Nephron progenitor cell (in vitro differentiated cells): ENCODE measurements around the gene SUSD5.

Experiments
- DNase-seq: peaks from one replicate; pipeline ENCODE4 v3.0.0; 2021
- H3K27ac Mint-ChIP-seq: 2 replicates; pipeline ENCODE4 v1.8.0; 2021; ENCODE audit warnings: mild to moderate bottlenecking, moderate library complexity, mixed read lengths
- H3K27me3 Mint-ChIP-seq: 2 replicates; pipeline ENCODE4 v1.8.0; 2021; ENCODE audit warnings: mild to moderate bottlenecking, low read depth, mixed read lengths; ENCODE audit not compliant: poor library complexity
- H3K36me3 Mint-ChIP-seq: 2 replicates; pipeline ENCODE4 v1.8.0; 2021; ENCODE audit warnings: low read depth, mixed read lengths
- H3K4me1 Mint-ChIP-seq: 2 replicates; pipeline ENCODE4 v1.8.0; 2021; ENCODE audit warnings: mixed read lengths
- H3K4me3 Mint-ChIP-seq: 2 replicates; pipeline ENCODE4 v1.8.0; 2021; ENCODE audit warnings: mild to moderate bottlenecking, moderate library complexity, mixed read lengths
- H3K9me3 Mint-ChIP-seq: 2 replicates; pipeline ENCODE4 v1.8.0; 2021; ENCODE audit warnings: mild to moderate bottlenecking, moderate library complexity, mixed read lengths
- CTCF ChIP-seq: fragments of 200-600 bp; sonication (generic); IDR thresholded peaks from 2 replicates; pipeline ENCODE4 v1.5.0; 2021; ENCODE audit warnings: antibody characterized with exemption

The SUSD5 gene

GRCh38 chr3:33159234-33159633 lies 59.4 kb downstream of the SUSD5 start:
- no peak overlapping the region for H3K4me3 Mint-ChIP-seq
- TF ChIP-seq CTCF, result no peak

GRCh38 chr3:33155301-33155700 lies 63.3 kb downstream of the SUSD5 start:
- peaks cover 9% of the 10 kb centered on the region for H3K36me3 Mint-ChIP-seq
- H3K27me3 Mint-ChIP-seq, result peaks cover 4% of the 10 kb centered on the region

More at GRCh38 chr3:33159234-33159633, 59.4 kb downstream of the SUSD5 start:
- Mint-ChIP-seq H3K27ac (no peak overlapping the region), H3K9me3 (no peaks in the 10 kb centered on the region), H3K36me3 (no peaks in the 10 kb centered on the region), H3K4me1 (peaks cover 9% of the 10 kb centered on the region), H3K27me3 (peaks cover 4% of the 10 kb centered on the region)
- no peak for DNase-seq

GRCh38 chr3:33153782-33154181 lies 64.8 kb downstream of the SUSD5 start:
- TF ChIP-seq CTCF, result no peak
- Mint-ChIP-seq H3K27ac (no peak overlapping the region), H3K9me3 (no peaks in the 10 kb centered on the region), H3K4me3 (no peak overlapping the region), H3K36me3 (peaks cover 9% of the 10 kb centered on the region), H3K27me3 (no peaks in the 10 kb centered on the region), H3K4me1 (no peaks in the 10 kb centered on the region)
- no peak for DNase-seq

More at GRCh38 chr3:33155301-33155700, 63.3 kb downstream of the SUSD5 start:
- Mint-ChIP-seq H3K9me3 (no peaks in the 10 kb centered on the region), H3K4me1 (no peaks in the 10 kb centered on the region), H3K27ac (no peak overlapping the region), H3K4me3 (no peak overlapping the region)
- DNase-seq, result no peak
- TF ChIP-seq CTCF, result no peak

- no peaks in the 10 kb centered on the region for H3K4me1 Mint-ChIP-seq
- H3K27me3 Mint-ChIP-seq, result no peaks in the 10 kb centered on the region
- H3K27ac Mint-ChIP-seq, result no peak overlapping the region
- H3K36me3 Mint-ChIP-seq, result peaks cover 9% of the 10 kb centered on the region
- no peak for TF ChIP-seq CTCF
- H3K9me3 Mint-ChIP-seq, result no peaks in the 10 kb centered on the region
- H3K4me3 Mint-ChIP-seq, result no peak overlapping the region
- no peak for DNase-seq
Observed at GRCh38 chr3:33152363-33153360, 65.9 kb downstream of the SUSD5 start.

GRCh38 chr3:33149342-33149741 lies 69.3 kb downstream of the SUSD5 start:
- no peak for TF ChIP-seq CTCF
- DNase-seq, result no peak
- Mint-ChIP-seq H3K9me3 (no peaks in the 10 kb centered on the region), H3K27me3 (no peaks in the 10 kb centered on the region), H3K4me1 (peaks cover 7% of the 10 kb centered on the region), H3K27ac (no peak overlapping the region), H3K4me3 (no peak overlapping the region), H3K36me3 (peaks cover 17% of the 10 kb centered on the region)
